Measurements from ENCODE around the gene THSD7A.

THSD7A gene

DNA sequence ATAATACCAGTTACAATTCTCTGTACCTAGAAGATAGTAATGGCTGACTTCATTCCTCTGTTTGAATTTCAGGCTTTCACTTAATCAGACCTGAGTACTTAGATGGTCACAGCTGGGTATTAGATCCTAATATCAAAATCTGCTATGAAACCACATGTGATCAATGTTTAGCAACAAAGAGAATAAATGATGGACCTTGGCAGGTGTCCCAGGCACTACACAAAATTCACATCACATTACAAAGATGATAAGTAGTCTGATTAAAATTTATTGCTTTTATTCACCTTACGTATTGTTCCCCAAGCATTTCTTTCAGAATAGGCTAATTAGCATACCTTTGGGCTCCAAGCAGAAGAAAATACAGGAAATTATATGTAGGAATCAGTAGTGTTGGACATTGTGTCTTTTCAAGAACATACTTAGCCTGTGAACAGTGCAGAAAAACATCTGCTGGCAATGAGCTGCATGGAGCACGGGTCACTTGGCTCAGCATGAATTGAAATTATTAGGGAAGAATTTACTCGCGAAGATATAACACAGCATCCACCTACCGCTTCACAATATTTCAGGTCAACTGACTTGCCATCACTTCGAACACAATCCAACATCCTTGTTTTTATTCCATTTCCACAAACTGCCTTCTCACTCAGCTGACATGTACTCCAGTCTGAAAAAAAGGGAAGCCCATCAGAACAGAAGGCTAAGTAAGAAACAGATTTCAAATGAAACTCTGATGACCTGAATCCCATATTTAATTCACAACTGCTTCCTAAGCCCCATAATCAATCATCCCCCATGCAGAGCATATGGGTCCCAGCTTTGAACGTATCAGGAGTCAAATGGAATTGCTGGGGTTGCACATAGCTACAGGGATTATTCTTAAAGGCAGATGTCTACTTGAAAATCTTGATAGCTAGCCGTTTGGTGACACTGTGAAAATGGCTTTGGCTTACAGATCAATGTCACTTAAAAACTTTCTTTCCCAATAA lies 421.0 kb downstream of the THSD7A start:
- DNase-seq (no peak), ATAC-seq (no peak)

- no peak for ATAC-seq
- DNase-seq: no peak
These were observed 427.6 kb downstream of the THSD7A start for GRCh38 chr7:11404355-11404754.

DNA sequence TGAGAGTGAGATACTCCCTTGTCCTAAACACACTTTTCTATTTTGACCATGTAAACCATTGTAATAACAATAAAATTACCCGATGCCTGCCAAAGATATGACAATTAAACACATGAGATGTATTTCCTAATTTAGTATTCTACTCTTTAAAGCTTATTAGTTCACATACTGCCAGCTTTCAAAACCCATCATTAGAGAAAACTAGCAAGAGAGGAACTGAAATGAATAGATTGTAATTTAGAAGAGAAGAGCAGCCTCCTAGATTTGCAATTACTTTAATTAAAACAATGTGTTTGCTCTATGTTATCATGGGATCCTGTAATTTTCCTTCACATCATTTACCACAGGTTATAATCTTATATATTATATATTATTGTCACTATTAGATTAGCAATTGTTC lies 428.2 kb downstream of the THSD7A start:
- no peak for DNase-seq
- ATAC-seq: no peak

DNA sequence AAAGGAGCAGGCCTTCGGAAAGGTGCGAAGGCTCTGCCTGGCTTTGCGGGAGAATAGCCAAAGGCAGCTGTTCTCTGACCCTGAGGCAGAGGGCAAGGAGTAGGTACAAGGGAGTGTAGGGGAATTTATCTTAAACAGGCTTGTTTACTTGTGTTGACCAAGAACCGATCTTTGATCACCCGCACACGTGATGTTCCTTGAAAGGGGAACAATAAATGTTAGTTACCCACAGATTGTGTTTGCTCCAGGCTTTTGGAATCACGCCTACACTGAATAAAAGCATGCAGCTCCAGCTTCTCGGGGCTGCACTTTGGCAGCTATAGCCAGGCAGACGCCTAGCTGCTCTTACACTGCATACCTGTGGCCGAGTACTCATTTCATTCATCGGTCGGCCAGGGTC lies 437.6 kb downstream of the THSD7A start:
- ATAC-seq (no peak), DNase-seq (no peak)

DNA sequence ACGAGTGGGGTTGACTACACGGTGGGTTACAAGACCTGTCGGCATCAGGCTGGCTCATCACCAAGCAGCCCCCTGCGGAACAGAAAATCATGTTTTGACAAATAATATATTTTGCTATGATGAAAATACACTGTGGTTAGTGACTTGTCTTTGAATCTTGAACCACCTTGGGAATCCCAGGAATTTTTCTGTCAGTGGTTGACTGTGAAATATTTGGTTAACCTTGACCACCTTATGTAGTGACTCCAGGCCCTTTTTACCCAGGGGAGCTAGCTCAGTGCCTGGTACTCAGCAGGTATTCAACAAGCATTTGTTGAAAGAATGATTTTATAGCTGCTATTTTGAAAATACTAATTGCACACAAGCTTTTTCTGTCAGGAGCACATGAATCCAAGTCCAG lies 452.4 kb downstream of the THSD7A start:
- ATAC-seq (no peak), DNase-seq (no peak)

DNA sequence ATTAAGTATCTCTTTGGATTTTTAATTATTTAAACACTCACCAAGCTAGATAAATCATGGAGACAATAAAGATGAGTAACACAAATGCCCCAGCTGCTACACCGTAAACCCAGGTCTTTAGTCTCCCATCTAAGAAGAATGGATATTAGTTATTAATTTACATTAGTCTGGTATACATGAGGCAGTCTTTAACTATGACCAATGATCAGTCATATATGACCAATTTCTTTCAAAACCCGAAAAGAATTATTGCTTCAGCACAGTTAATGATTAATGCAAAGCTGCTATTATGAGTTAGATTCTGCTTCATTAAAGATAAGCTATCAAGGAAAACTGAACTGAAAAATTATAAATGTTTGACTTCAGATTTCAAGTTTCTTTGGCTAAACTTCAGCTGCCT lies 455.5 kb downstream of the THSD7A start:
- DNase-seq (no peak), ATAC-seq (no peak)

- no peak for DNase-seq
- no peak for ATAC-seq
These were observed 457.4 kb downstream of the THSD7A start for GRCh38 chr7:11374629-11375028.

- ATAC-seq (no peak), DNase-seq (no peak)
These were observed 458.4 kb downstream of the THSD7A start for GRCh38 chr7:11373546-11374142.

- ATAC-seq (no peak), DNase-seq (no peak)
These were observed 462.3 kb downstream of the THSD7A start for GRCh38 chr7:11369696-11370095.

DNA sequence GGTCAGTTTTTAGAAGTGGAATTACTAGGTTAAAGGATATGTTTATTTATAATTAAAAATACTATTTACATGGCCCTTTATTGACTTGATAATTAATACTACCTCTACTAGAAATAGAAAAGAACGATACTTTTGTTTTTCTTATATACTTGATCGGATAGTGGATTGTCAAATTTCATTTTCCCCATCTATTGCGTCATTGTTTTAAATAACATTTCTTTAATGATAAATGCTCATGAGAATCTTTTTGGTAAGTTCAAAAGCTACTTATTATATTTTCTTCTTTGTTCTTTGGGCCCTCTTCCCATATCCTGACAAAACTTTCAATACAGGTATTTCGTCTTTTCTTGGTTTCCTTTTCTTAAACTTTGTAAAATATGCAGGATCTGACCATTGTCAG lies 465.9 kb downstream of the THSD7A start:
- no peak for ATAC-seq

GRCh38 chr7:11358637-11359036 lies 473.4 kb downstream of the THSD7A start:
- ATAC-seq: no peak
- DNase-seq: no peak

More for the DNA sequence above, 465.9 kb downstream of the THSD7A start:
- DNase-seq: no peak

GRCh38 chr7:11355399-11356005 lies 476.5 kb downstream of the THSD7A start:
- ATAC-seq (no peak), DNase-seq (no peak)

GRCh38 chr7:11346302-11346701 lies 485.7 kb downstream of the THSD7A start:
- ATAC-seq (no peak), DNase-seq (no peak)

DNA sequence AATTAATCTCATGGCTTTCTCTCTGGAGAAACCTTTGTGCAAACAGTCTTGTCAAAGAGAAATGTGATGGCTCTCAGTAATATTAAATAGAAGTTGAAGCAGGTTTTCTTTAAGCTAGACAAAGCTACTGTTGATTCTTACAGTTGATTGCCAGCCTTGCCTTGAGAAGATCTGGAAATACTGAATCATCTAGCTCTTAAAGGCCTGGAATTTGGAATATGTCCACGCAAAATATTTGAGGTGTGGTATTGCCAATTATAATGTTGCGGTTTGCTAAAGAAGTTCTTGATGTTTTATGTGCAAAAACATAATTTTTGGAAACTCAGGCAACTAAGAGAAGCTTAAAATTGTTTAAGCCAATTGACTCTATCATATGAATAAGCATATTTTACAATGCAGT lies 486.4 kb downstream of the THSD7A start:
- ATAC-seq: no peak
- DNase-seq: no peak

DNA sequence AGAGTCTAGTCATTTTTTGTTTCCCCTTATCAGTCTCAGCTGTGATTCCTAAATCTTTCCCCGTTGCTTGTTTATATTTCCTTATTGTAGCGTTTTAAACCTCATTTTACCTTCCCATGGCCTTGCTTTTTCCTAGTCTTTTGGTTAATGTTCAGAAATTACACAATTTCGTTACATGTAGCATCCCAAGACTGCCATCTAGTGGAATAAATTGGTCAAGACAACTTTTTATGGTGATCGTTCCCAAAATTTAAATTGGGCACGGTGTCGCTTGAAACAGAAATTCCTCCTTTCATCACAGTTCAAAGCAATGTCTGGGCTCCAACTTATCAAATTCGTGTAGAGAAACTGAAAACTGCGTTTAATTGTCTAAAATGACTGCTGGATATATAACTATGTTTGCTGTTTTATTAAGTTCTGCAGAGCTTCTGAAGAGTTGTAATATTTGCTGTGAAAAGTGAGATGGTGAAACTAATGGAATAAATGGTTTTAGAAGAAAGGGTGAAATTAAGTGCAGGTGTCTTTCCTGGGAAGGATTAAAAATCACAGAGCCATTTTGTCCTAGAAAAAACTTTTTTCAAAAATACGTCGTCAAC lies 488.1 kb downstream of the THSD7A start:
- ATAC-seq (no peak), DNase-seq (no peak)

DNA sequence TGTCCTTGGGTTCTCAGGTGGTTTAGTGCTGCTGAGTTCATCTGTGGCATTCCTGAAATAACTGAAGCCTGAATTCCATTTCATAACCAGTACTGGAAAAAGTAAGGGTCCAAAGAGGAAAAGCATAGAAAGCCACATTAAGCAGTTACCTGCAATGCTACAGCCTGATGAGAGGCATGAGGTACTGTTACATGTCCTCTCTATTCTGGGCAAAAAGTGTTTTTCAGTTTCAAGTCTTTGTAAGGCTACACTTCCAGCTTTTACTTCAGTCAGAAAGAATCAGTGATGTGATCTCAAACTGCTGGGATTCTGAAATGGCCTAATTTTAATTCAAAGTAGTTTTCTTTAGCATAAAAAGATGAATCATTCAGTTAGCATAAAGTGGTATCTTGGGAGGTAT lies 488.9 kb downstream of the THSD7A start:
- DNase-seq (no peak), ATAC-seq (no peak)

- DNase-seq (no peak), ATAC-seq (no peak)
These were observed 490.6 kb downstream of the THSD7A start for GRCh38 chr7:11341285-11341944.

DNA sequence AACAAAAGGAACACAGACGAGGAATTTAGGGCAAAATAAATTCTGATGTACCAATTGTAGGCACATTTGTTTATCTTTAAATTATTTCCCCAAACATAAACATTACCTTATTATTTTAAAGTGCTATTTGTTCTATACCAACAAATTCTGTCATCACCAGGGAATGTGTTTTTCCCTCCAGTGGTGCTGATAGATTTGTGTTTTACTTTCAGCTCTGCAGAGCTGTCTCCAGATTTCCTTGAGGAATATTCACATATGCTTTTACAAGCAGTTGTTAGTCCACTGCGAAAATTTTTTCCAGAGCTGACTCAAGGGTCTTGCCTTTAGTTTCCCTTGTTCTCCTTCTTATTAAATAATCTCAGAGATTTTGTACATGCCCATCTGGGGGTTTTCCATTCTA lies 495.6 kb downstream of the THSD7A start:
- ATAC-seq (no peak), DNase-seq (no peak)

- ATAC-seq (no peak), DNase-seq (no peak)
These were observed 496.1 kb downstream of the THSD7A start for GRCh38 chr7:11335947-11336346.

DNA sequence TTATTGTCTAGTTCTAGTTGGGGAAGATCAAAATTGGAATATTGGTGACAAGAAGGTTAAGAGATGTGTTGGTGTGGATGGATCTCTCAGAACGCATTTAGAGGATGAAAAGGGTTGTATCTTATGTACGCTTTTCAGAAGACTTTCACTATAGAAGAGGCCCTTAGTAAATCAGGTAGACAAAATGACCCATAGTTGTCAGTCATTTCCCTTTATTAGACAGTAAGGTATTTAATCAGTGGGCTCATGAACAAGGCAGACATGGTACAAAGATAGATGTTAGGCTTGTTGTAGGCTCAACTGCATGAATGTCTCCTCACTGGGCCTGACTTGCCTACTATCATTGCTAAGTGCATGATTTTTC lies 499.2 kb downstream of the THSD7A start:
- ATAC-seq (no peak), DNase-seq (no peak)

DNA sequence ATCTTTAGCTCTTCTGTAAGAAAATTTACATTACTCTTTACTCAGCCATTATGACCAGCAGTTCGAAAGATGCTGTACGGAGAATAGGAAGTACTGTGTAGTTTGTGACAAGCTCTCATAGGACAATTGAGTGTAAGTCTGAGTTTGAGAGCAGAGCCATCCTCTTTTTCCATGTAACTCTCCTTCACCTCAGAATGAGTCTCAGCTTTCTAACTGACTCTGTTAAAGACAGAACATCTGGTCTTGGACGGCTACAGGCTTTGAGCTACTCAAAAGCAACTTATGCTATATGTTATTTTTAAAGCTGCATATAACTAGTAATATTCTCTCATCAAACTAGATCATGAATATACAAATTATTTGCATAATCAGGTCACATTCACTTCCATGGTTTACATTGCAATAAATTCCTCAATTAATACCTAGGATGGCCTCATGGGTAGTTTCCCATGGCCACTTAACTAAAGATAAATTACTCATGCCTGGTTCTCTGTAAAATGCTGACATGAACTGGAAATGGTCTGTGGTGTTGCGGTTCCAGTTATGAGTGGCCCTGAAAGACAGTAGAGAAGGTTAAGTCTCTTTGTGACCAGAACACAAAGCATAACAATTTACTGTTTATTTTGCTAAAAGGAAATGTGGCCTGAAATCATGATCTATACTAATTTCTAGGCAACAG lies 499.7 kb downstream of the THSD7A start:
- no peak for ATAC-seq
- no peak for DNase-seq
